Ovary (tissue), 9 donors: ENCODE data around the gene EEFSEC. TPM values are rescaled to one million over a fixed set of nuclear protein-coding genes. Genes with fewer than 3 reads are reported as not detected.

ENCODE experiments used
- DNase-seq, 5 donors: peaks; one replicate each; pipeline ENCODE4 v3.0.0-alpha.2; 2019 to 2020
- H3K27ac ChIP-seq, 2 donors: fragments of 200-600 bp; one replicate each; pipeline versions ENCODE4 v1.5.1 to v1.8.0; 2019 to 2022
- H3K27me3 ChIP-seq: fragments of 200-600 bp; one replicate; pipeline ENCODE4 v1.8.0; 2022
- H3K36me3 ChIP-seq: fragments of 200-600 bp; sonication (generic); one replicate; pipeline ENCODE4 v1.5.1; 2019
- H3K4me1 ChIP-seq: one replicate; pipeline ENCODE4 v1.8.1; 2013; ENCODE audit warnings: mild to moderate bottlenecking, moderate library complexity; ENCODE audit not compliant: insufficient read depth
- H3K4me3 ChIP-seq: fragments of 200-600 bp; sonication (generic); one replicate; pipeline ENCODE4 v1.5.1; 2017
- H3K9me3 ChIP-seq, 2 donors: fragments of 200-600 bp in 1 of 2; sonication (generic) in 1 of 2; one replicate each; pipeline versions ENCODE4 v1.5.1 to v1.8.1; 2013 to 2019; ENCODE audit warnings: mild to moderate bottlenecking in 1 of 2, moderate library complexity in 1 of 2
- CTCF ChIP-seq, 3 donors: fragments of 450-650 bp in 2 of 3; fragments of 200-600 bp in 1 of 3; IDR thresholded peaks; one replicate each; pipeline versions ENCODE4 v1.5.1 to v1.8.0; 2016 to 2022; ENCODE audit warnings: antibody characterized with exemption in 3 of 3, mild to moderate bottlenecking in 1 of 3
- EP300 ChIP-seq: sonication (generic); formaldehyde crosslinking; IDR thresholded peaks from one replicate; pipeline ENCODE4 v1.6.1; 2017; ENCODE audit warnings: antibody characterized with exemption
- POLR2A ChIP-seq: fragments of 450-650 bp; IDR thresholded peaks from one replicate; pipeline ENCODE4 v1.6.1; 2017; ENCODE audit warnings: antibody characterized with exemption, mild to moderate bottlenecking, moderate library complexity
- WGBS, 3 donors: extraction: QIAGEN DNeasy Blood & Tissue Kit in 1 of 3; methylation state at CpG; one replicate each; pipeline versions ENCODE4 v1.1.5 to v1.1.7; 2013 to 2017; 5-methylcytosine and 5-hydroxymethylcytosine counted together
- intact Hi-C, 4 donors: fragments of 100-400 bp; cut with DNase I; formaldehyde crosslinking; loops; one replicate each; pipeline versions ENCODE4 v1.11.0 to v1.15.1; 2022 to 2023
- polyA plus RNA-seq, 2 donors: library from polyadenylated mRNA; stranded (reverse); fragments of 200-250 nt in 1 of 2; fragments of 350-450 nt in 1 of 2; fragmentation: Illumina TruSeq in 1 of 2; extraction: RNeasy Lipid Tissue Mini Kit (QIAGEN cat#74804) in 1 of 2; gene quantifications; one replicate each; pipeline ENCODE4 v1.2.3, GENCODE V29; 2013 to 2014
- small RNA-seq: library from RNA; depleted of rRNA; stranded (forward); fragments of <200 nt; gene quantifications from one replicate; pipeline ENCODE3, GENCODE V24; 2016
- total RNA-seq, 7 donors: library from RNA; depleted of rRNA in 2 of 7; stranded (reverse); fragments of >200 nt in 2 of 7; fragmentation: NEBNext Ultra II Directional in 3 of 7; extraction: Animal tissue kit (Norgen Biotek cat#: 25700) in 3 of 7; gene quantifications; one replicate each; pipeline versions ENCODE4 v1.1.0 to v1.2.4, GENCODE V29; 2016 to 2023
- donor health status: DM: no; HTN: no; CAD: no; lungs with moderate emphysema.
- donor health status: DM: no; HTN: no; CAD: no.
- donor health status: Bipolar disorder and iron deficiency.
- donor health status: DM: yes; HTN: yes; CAD: no.
- donor health status: DM: no; HTN: no; CAD: no.
- donor health status: DM: yes; HTN: yes; CAD: no.

EEFSEC gene
- total and polyA plus RNA-seq, 9 donors: 6.8 to 21.0 (median 15.4) TPM

GRCh38 chr3:128456776-128457715, 303.8 kb downstream of the EEFSEC start:
- no peak for DNase-seq
- WGBS, 3 donors: 44 to 80% (median 72%) methylated on average over 27 of the region's 27 CpGs
- TF ChIP-seq CTCF (IDR thresholded peaks at IDR 0.05): no peak
- no peak for TF ChIP-seq POLR2A
- TF ChIP-seq EP300: no peak

DNA sequence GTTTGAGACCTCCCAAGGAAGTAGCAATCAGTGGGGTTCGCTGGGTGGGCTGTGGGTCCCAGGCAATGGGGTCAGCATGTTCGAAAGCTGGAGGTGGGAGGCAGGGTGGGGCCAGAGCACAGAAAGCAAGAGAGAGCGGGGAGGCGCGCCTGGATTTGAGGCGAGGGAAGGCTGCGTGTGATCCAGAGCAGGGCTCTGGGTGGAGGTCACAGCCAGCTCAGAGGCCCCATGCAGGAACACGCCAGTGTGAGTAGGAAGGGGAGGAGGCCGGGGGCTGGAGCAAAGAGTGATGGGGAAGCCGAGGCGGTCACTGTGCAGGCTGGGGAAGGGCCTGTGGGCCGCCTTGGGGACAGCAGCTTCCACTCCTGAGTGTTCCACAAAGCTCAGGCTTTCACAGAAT, 304.7 kb downstream of the EEFSEC start:
- H3K36me3 ChIP-seq: no peaks in the 10 kb centered on the region
- no peaks in the 10 kb centered on the region for H3K4me1 ChIP-seq
- intact Hi-C loops: no loop called here
- no peak overlapping the region for H3K27ac ChIP-seq
- no peak for TF ChIP-seq EP300
- no peak overlapping the region for H3K4me3 ChIP-seq
- WGBS, 3 donors: 64 to 81% (median 68%) methylated on average over 12 of the region's 12 CpGs
- DNase-seq: no peak
- H3K27me3 ChIP-seq: no peaks in the 10 kb centered on the region
- no peaks in the 10 kb centered on the region for H3K9me3 ChIP-seq

More at GRCh38 chr3:128456776-128457715, 303.8 kb downstream of the EEFSEC start:
- Histone ChIP-seq H3K4me1 (no peaks in the 10 kb centered on the region), H3K27me3 (no peaks in the 10 kb centered on the region), H3K9me3 (no peaks in the 10 kb centered on the region), H3K27ac (no peak overlapping the region), H3K36me3 (no peaks in the 10 kb centered on the region), H3K4me3 (no peak overlapping the region)
- intact Hi-C loops: no loop called here

Small RNAs within 50 kb of the gene (small RNA-seq; reads per million reads assigned to genes)
- gene RNU6-823P: not detected

Other genes starting within 250 kb of the EEFSEC start
- 1 to 10 TPM in 1 of 7 donors, under 1 TPM in 4, not detected in 2; 0.20 to 1.1 (median 0.42) TPM for gene KBTBD12, start 238.2 kb upstream of the EEFSEC start, total RNA-seq
- under 1 TPM; 0.12 to 0.87 TPM for gene KBTBD12, start 238.2 kb upstream of the EEFSEC start, polyA plus RNA-seq
- gene SEC61A1, start 101.0 kb upstream of the EEFSEC start, total RNA-seq: 100 to 1,000 TPM in 6 of 7 donors, 10 to 100 TPM in 1; 52.3 to 165 (median 121) TPM
- gene SEC61A1, start 101.0 kb upstream of the EEFSEC start, polyA plus RNA-seq: 100 to 1,000 TPM in 1 of 2 donors, 10 to 100 TPM in 1; 72.0 to 217 TPM
- gene RUVBL1, start 29.7 kb upstream of the EEFSEC start, total RNA-seq: 10 to 100 TPM; 15.6 to 34.6 (median 25.1) TPM
- 10 to 100 TPM; 16.3 to 37.9 TPM for gene RUVBL1, start 29.7 kb upstream of the EEFSEC start, polyA plus RNA-seq